Measurements from ENCODE around the gene CRNKL1.

The CRNKL1 gene

DNA sequence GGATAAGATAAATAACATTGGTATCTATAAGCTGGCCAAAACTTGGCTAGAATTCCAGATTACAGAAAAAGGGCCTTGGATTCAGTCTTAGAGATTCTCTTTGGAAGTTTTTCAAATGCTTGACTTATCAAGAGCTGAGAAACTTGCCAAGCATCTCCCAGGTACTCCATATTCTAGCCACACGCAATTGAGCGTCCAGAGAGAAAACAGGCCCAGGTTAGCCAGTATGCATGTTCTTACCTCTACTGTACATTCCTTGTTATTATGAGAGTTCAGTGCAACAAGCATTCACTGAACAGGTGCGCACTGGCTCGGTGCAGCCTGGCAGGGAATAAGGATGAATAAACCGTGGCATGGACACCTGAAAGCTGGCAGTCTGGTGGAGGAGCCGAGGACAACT is 13.7 kb downstream of the CRNKL1 start:
- no peak for TF ChIP-seq JUND (IDR thresholded peaks at IDR 0.05; ENCODE audit: low read depth)
- no peak for DNase-seq (ENCODE audit: low read depth in 1 of 2, low spot score in 1 of 2)
- in situ Hi-C loops (cut with HindIII; ENCODE audit: low pct_unique_long_range_greater_than_20kb, low sequenced_read_pairs) = no loop called here

- in situ Hi-C loops (cut with HindIII; ENCODE audit: low pct_unique_long_range_greater_than_20kb, low sequenced_read_pairs) = no loop called here
- no peak for TF ChIP-seq JUND (IDR thresholded peaks at IDR 0.05; ENCODE audit: low read depth)
- no peak for DNase-seq (ENCODE audit: low read depth in 1 of 2, low spot score in 1 of 2)
Measured at GRCh38 chr20:20037960-20038359, 14.3 kb downstream of the CRNKL1 start.

- DNase-seq (ENCODE audit: low read depth in 1 of 2, low spot score in 1 of 2) = no peak
- TF ChIP-seq JUND (IDR thresholded peaks at IDR 0.05; ENCODE audit: low read depth) = no peak
- in situ Hi-C loops (cut with HindIII; ENCODE audit: low pct_unique_long_range_greater_than_20kb, low sequenced_read_pairs) = no loop called here
Measured at GRCh38 chr20:20036756-20037155, 15.5 kb downstream of the CRNKL1 start.

DNA sequence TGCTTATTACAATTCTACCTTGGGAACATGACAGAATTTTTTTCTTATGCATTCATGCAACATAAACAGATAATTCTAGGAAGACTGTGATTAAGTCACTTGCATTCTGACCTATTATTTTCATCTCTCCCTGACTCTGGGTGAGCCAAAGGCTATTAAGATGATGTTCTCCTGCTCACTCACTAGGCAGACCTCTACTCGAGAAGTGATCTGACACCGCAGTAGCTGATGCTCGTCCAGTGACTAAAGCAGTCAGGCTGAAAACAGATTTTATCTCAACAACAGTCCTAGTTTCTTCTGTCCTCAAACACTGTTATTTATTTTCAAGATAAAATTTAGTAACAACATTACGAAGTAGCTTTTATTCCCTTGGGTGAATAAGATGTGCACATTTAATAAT is 17.8 kb downstream of the CRNKL1 start:
- TF ChIP-seq JUND (IDR thresholded peaks at IDR 0.05; ENCODE audit: low read depth) = no peak
- DNase-seq (ENCODE audit: low read depth in 1 of 2, low spot score in 1 of 2) = no peak
- in situ Hi-C loops (cut with HindIII; ENCODE audit: low pct_unique_long_range_greater_than_20kb, low sequenced_read_pairs) = no loop called here

DNA sequence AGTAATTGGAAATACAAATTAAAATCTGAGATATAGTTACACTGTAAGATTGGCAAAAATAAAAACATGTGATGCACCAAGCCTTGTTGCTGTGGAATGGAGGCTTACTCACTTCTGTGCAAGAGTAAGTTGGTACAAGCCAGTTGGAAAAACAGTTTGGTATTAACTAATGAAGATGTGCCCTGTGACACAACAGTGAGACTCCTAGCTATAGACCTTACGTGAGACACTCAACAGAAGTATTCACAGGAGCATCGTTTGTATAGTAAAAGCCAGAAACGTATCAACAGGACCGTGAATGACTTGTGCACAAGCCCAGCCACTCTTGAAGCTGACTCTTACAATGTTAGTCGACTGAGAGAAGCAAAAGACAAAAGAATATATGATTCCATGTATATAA is 20.5 kb downstream of the CRNKL1 start:
- no peak for TF ChIP-seq JUND (IDR thresholded peaks at IDR 0.05; ENCODE audit: low read depth)
- no peak for DNase-seq (ENCODE audit: low read depth in 1 of 2, low spot score in 1 of 2)
- in situ Hi-C loops (cut with HindIII; ENCODE audit: low pct_unique_long_range_greater_than_20kb, low sequenced_read_pairs) = no loop called here

GRCh38 chr20:20027284-20027683 is 25.0 kb downstream of the CRNKL1 start:
- in situ Hi-C loops (cut with HindIII; ENCODE audit: low pct_unique_long_range_greater_than_20kb, low sequenced_read_pairs) = no loop called here
- TF ChIP-seq JUND (IDR thresholded peaks at IDR 0.05; ENCODE audit: low read depth) = no peak
- no peak for DNase-seq (ENCODE audit: low read depth in 1 of 2, low spot score in 1 of 2)

DNA sequence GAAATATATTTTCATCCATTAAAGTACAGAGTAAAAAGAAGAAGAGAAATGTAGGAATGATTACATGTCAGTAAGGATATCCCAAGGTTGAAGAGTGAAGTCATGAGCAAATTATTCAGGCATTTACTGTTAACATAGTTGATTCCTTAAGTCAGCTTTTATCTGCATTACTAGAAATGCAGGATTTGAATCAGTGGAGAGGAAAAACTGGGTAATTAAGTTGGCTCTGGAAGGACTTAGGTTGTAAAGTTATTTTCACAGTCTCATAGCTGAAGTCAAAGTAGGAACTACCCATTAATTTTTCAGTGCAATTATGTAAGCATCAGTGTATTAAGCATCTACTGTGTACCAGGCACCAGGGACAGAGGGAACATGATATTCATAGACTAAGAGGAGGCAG is 27.3 kb downstream of the CRNKL1 start:
- no peak for DNase-seq (ENCODE audit: low read depth in 1 of 2, low spot score in 1 of 2)
- in situ Hi-C loops (cut with HindIII; ENCODE audit: low pct_unique_long_range_greater_than_20kb, low sequenced_read_pairs) = no loop called here
- no peak for TF ChIP-seq JUND (IDR thresholded peaks at IDR 0.05; ENCODE audit: low read depth)

- in situ Hi-C loops (cut with HindIII; ENCODE audit: low pct_unique_long_range_greater_than_20kb, low sequenced_read_pairs) = no loop called here
- no peak for DNase-seq (ENCODE audit: low read depth in 1 of 2, low spot score in 1 of 2)
- TF ChIP-seq JUND (IDR thresholded peaks at IDR 0.05; ENCODE audit: low read depth) = no peak
Measured at GRCh38 chr20:20023395-20023794, 28.9 kb downstream of the CRNKL1 start.

GRCh38 chr20:20022498-20022897 is 29.8 kb downstream of the CRNKL1 start:
- in situ Hi-C loops (cut with HindIII; ENCODE audit: low pct_unique_long_range_greater_than_20kb, low sequenced_read_pairs) = no loop called here
- TF ChIP-seq JUND (IDR thresholded peaks at IDR 0.05; ENCODE audit: low read depth) = no peak
- no peak for DNase-seq (ENCODE audit: low read depth in 1 of 2, low spot score in 1 of 2)

DNA sequence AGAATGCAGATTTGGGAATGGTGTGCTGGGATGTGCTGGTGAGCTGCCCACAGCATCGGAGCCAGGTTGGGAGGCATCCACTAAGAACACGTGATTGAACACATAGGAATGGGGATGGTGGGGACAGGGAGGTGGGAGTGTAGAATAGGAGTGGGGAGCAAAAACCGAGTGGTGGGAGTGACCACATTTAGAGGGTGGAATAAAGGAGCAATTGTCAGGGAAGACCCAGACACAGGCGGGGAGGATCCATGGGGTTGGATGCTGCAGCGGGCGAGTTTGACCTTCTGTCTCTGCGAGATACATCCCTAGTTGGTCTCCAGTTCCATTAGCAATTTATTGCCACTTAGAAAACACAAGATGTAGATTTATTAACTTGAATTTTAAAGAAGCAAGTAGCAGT is 30.4 kb downstream of the CRNKL1 start:
- no peak for TF ChIP-seq JUND (IDR thresholded peaks at IDR 0.05; ENCODE audit: low read depth)
- DNase-seq (ENCODE audit: low read depth in 1 of 2, low spot score in 1 of 2) = no peak
- in situ Hi-C loops (cut with HindIII; ENCODE audit: low pct_unique_long_range_greater_than_20kb, low sequenced_read_pairs) = no loop called here

DNA sequence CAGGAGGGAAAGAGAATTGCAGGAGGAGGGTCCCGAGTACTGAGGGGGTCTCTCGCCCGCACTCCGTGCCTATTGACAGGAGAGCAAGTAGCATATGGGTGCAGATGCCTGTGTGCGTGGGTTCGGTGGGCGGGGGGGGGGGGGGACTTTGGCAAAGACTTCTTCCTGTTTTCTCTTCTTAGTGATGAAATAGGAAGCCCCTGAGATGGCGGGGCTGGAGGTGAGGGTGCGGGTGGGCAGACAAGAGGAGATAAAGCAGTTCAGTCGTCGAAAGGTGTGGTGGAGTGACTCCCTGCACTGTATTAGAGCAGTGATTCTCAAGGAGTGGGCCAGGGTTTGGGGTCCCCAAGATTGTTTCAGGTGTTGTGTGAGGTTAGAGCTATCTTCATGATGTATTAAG is 31.4 kb downstream of the CRNKL1 start:
- TF ChIP-seq JUND (IDR thresholded peaks at IDR 0.05; ENCODE audit: low read depth) = no peak
- DNase-seq (ENCODE audit: low read depth in 1 of 2, low spot score in 1 of 2) = no peak
- in situ Hi-C loops (cut with HindIII; ENCODE audit: low pct_unique_long_range_greater_than_20kb, low sequenced_read_pairs) = no loop called here

- in situ Hi-C loops (cut with HindIII; ENCODE audit: low pct_unique_long_range_greater_than_20kb, low sequenced_read_pairs) = no loop called here
- no peak for TF ChIP-seq JUND (IDR thresholded peaks at IDR 0.05; ENCODE audit: low read depth)
- peak in 1 of 2 experiments; percentile 82 for DNase-seq (ENCODE audit: low read depth in 1 of 2, low spot score in 1 of 2)
Measured at GRCh38 chr20:20019123-20019522, 33.1 kb downstream of the CRNKL1 start.

DNA sequence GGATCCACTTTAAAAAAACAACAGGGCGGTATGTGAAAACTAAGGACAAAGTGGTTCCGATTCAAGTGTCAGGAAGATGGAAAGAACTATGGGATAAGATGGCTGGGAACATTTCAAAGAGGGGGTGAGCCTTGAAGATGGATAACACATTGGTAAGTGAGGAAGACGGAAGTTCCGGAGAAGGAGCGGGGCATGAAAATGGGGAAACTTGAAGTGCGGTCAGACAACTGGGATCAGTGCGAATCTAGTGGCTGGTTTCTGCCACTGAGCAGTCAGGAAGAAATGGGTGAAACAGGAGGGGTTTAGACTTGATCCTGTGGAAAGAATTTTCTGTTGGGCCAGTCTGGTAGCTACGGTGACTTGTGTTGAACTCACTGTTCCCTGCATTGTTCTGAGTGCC is 33.9 kb downstream of the CRNKL1 start:
- TF ChIP-seq JUND (IDR thresholded peaks at IDR 0.05; ENCODE audit: low read depth) = no peak
- DNase-seq (ENCODE audit: low read depth in 1 of 2, low spot score in 1 of 2) = no peak
- in situ Hi-C loops (cut with HindIII; ENCODE audit: low pct_unique_long_range_greater_than_20kb, low sequenced_read_pairs) = no loop called here

DNA sequence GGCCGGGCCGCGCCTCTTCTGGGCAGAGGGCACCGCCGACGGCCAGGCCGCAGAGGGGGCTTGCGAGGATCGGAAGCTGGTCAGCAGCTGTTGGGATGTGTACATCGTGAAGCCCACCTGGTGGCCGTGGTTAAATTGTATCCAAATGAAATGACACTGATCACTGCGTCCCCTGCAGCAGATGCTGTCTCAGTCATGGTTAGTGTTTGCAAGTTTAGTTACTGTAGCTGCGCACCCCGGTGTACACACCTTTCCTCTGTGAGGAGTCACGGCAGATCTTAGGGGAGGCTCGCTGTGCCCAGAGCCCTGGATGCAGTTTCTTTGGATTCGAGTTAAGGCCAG is 34.5 kb downstream of the CRNKL1 start:
- in situ Hi-C loops (cut with HindIII; ENCODE audit: low pct_unique_long_range_greater_than_20kb, low sequenced_read_pairs) = no loop called here
- DNase-seq (ENCODE audit: low read depth in 1 of 2, low spot score in 1 of 2) = no peak
- TF ChIP-seq JUND (IDR thresholded peaks at IDR 0.05; ENCODE audit: low read depth) = no peak
